IPS-18a (cell line): Measurements from ENCODE around the gene BCO2.
"Not testable (repeated sequence)": the region's sequence is repeated elsewhere in the genome, so short reads cannot be mapped to it uniquely, and the experiment has no call there.

Source experiments
- H3K27ac ChIP-seq: one replicate; pipeline ENCODE4 v1.5.1; 2013; ENCODE audit warnings: low read length
- H3K27me3 ChIP-seq: one replicate; pipeline ENCODE4 v1.6.1; 2013; ENCODE audit warnings: mild to moderate bottlenecking, low read length; ENCODE audit not compliant: control insufficient read depth, insufficient read depth
- H3K36me3 ChIP-seq: one replicate; pipeline ENCODE4 v1.6.1; 2013; ENCODE audit warnings: low read depth, low read length; ENCODE audit not compliant: control insufficient read depth
- H3K4me1 ChIP-seq: one replicate; pipeline ENCODE4 v1.6.1; 2013; ENCODE audit warnings: low read depth, low read length; ENCODE audit not compliant: control insufficient read depth
- H3K4me3 ChIP-seq: one replicate; pipeline ENCODE4 v1.5.1; 2013; ENCODE audit warnings: low read length
- H3K9ac ChIP-seq: one replicate; pipeline ENCODE4 v1.6.1; 2013; ENCODE audit warnings: mild to moderate bottlenecking, low read length, moderate library complexity
- H3K9me3 ChIP-seq: one replicate; pipeline ENCODE4 v1.6.1; 2013; ENCODE audit warnings: low read depth, low read length; ENCODE audit not compliant: control insufficient read depth

BCO2 gene

DNA sequence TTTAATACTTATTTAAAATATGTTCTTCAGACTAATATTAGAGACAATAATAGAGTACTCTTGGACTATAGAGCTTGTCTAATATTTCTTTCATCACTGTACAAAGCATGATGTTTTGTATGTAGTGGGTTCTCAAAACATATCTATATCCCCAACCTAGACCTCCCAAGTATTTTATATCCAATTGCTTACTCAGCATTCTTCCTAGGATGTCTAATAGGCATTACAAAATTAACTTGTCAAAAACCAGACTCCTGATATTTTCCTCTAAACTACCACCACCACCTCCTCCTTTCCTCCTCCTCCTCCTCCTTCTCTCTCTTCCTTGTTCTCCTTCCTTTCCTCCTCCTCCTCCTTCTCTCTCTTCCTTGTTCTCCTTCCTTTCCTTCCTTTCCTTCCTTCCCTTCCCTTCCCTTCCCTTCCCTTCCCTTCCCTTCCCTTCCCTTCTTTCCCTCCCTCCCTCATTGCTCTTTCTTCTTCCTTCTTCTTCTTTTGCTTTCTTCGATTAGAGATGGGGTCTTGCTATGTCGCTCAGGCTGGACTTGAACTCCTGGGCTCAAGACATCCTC, 21.3 kb downstream of the BCO2 start:
- Histone ChIP-seq H3K9me3 (no peaks in the 10 kb centered on the region), H3K27me3 (no peaks in the 10 kb centered on the region), H3K4me3 (no peak overlapping the region), H3K36me3 (no peaks in the 10 kb centered on the region), H3K27ac (no peak overlapping the region), H3K9ac (no peak overlapping the region), H3K4me1 (no peaks in the 10 kb centered on the region)

GRCh38 chr11:112199101-112199500, 23.8 kb downstream of the BCO2 start:
- H3K27ac ChIP-seq, H3K9me3 ChIP-seq, H3K4me1 ChIP-seq, H3K36me3 ChIP-seq, H3K9ac ChIP-seq, H3K4me3 ChIP-seq, H3K27me3 ChIP-seq: not testable (repeated sequence)

GRCh38 chr11:112200252-112200651, 24.9 kb downstream of the BCO2 start:
- no peak overlapping the region for H3K4me3 ChIP-seq
- H3K27ac ChIP-seq = no peak overlapping the region
- H3K36me3 ChIP-seq = no peaks in the 10 kb centered on the region
- H3K4me1 ChIP-seq = no peaks in the 10 kb centered on the region
- H3K9ac ChIP-seq = no peak overlapping the region
- H3K9me3 ChIP-seq = no peaks in the 10 kb centered on the region
- H3K27me3 ChIP-seq = no peaks in the 10 kb centered on the region

DNA sequence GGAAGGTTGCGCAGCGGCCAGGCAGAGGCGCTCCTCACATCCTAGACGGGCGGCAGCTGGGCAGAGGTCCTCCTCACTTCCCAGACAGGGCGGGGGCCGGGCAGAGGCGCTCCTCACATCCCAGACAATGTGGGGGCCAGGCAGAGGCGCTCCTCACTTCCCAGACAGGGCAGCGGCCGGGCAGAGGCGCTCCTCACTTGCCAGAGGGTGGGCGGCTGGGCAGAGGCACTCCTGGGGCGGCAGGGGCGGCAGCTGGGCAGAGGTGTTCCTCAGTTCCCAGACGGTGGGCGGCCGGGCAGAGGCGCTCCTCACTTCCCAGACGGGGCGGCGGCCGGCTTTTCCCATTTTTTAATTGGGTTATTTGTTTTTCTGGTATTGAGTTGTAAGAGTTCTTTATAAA, 30.8 kb downstream of the BCO2 start:
- H3K36me3 ChIP-seq = no peaks in the 10 kb centered on the region
- H3K9me3 ChIP-seq = no peaks in the 10 kb centered on the region
- no peak overlapping the region for H3K27ac ChIP-seq
- H3K27me3 ChIP-seq = no peaks in the 10 kb centered on the region
- H3K9ac ChIP-seq = no peak overlapping the region
- no peak overlapping the region for H3K4me3 ChIP-seq
- no peaks in the 10 kb centered on the region for H3K4me1 ChIP-seq

- H3K9me3 ChIP-seq = no peaks in the 10 kb centered on the region
- H3K4me3 ChIP-seq = no peak overlapping the region
- H3K4me1 ChIP-seq = no peaks in the 10 kb centered on the region
- H3K9ac ChIP-seq = no peak overlapping the region
- H3K27me3 ChIP-seq = no peaks in the 10 kb centered on the region
- H3K36me3 ChIP-seq = no peaks in the 10 kb centered on the region
- no peak overlapping the region for H3K27ac ChIP-seq
These were observed 35.6 kb downstream of the BCO2 start for GRCh38 chr11:112210890-112211289.

GRCh38 chr11:112211536-112211935, 36.2 kb downstream of the BCO2 start:
- Histone ChIP-seq H3K27ac (no peak overlapping the region), H3K4me3 (no peak overlapping the region), H3K9me3 (no peaks in the 10 kb centered on the region), H3K27me3 (no peaks in the 10 kb centered on the region), H3K36me3 (no peaks in the 10 kb centered on the region), H3K4me1 (no peaks in the 10 kb centered on the region), H3K9ac (no peak overlapping the region)

DNA sequence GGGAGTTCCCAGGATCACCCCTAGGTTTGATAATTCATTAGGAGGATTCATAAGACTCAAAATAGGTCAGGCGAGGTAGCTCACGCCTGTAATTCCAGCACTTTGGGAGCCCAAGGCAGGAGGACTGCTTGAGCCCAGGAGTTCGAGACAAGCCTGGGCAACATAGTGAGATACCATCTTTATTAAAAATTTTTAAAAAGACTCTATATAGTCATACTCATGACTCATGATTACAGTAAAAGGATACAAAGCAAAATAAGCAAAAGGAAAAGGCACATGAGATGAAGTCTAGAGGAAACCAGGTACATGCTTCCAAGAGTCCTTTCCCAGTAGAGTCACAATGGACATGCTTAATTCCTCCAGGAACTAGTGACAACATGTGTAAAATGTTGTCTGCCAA, 37.0 kb downstream of the BCO2 start:
- H3K4me3 ChIP-seq = no peak overlapping the region
- H3K4me1 ChIP-seq = no peaks in the 10 kb centered on the region
- H3K27me3 ChIP-seq = no peaks in the 10 kb centered on the region
- H3K27ac ChIP-seq = no peak overlapping the region
- H3K9ac ChIP-seq = no peak overlapping the region
- no peaks in the 10 kb centered on the region for H3K36me3 ChIP-seq
- H3K9me3 ChIP-seq = no peaks in the 10 kb centered on the region

DNA sequence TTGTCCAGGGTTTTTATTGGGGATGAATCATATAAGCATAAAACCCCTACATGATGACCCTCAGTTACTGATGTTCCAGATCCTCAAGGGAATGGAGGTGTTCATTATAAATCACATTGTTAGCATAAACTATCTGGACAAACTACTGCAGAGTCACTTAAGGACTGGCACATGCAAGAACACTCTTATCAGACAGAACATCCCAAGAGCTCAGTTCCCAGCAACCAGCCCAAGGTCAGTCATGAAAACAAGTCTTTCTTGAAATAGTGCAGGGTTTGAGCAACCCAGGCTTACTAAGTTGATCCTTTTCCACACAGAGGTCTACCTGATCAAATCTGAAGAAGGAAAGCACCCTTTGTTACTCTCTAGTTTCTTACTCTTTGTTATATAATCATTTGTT, 37.4 kb downstream of the BCO2 start:
- H3K4me1 ChIP-seq = no peaks in the 10 kb centered on the region
- no peak overlapping the region for H3K27ac ChIP-seq
- no peaks in the 10 kb centered on the region for H3K9me3 ChIP-seq
- H3K4me3 ChIP-seq = no peak overlapping the region
- no peaks in the 10 kb centered on the region for H3K27me3 ChIP-seq
- H3K36me3 ChIP-seq = no peaks in the 10 kb centered on the region
- no peak overlapping the region for H3K9ac ChIP-seq

GRCh38 chr11:112213753-112214152, 38.4 kb downstream of the BCO2 start:
- H3K27ac ChIP-seq = no peak overlapping the region

DNA sequence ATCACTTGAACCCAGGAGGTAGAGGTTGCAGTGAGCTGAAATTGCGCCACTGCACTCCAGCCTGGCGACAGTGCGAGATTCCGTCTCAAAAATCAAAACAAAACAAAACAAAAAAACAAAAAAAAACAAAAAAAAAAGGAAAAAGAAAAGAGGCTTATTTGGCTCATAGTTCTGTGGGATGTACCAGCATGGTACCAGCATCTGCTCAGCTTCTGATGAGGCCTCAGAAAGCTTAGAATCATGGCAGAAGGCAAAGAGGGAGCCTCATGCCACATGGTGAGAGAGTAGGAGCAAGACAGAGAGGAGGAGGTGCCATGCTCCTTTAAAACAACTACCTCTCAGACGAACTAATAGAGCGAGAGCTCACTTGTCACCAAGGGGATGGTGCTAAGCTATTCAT, 40.3 kb downstream of the BCO2 start:
- H3K27me3 ChIP-seq = no peaks in the 10 kb centered on the region
- H3K9ac ChIP-seq = no peak overlapping the region
- H3K4me1 ChIP-seq = no peaks in the 10 kb centered on the region
- no peaks in the 10 kb centered on the region for H3K9me3 ChIP-seq
- H3K36me3 ChIP-seq = no peaks in the 10 kb centered on the region
- no peak overlapping the region for H3K27ac ChIP-seq
- no peak overlapping the region for H3K4me3 ChIP-seq

More at GRCh38 chr11:112213753-112214152, 38.4 kb downstream of the BCO2 start:
- Histone ChIP-seq H3K9ac (no peak overlapping the region), H3K4me1 (no peaks in the 10 kb centered on the region), H3K27me3 (no peaks in the 10 kb centered on the region), H3K36me3 (no peaks in the 10 kb centered on the region), H3K9me3 (no peaks in the 10 kb centered on the region), H3K4me3 (no peak overlapping the region)

DNA sequence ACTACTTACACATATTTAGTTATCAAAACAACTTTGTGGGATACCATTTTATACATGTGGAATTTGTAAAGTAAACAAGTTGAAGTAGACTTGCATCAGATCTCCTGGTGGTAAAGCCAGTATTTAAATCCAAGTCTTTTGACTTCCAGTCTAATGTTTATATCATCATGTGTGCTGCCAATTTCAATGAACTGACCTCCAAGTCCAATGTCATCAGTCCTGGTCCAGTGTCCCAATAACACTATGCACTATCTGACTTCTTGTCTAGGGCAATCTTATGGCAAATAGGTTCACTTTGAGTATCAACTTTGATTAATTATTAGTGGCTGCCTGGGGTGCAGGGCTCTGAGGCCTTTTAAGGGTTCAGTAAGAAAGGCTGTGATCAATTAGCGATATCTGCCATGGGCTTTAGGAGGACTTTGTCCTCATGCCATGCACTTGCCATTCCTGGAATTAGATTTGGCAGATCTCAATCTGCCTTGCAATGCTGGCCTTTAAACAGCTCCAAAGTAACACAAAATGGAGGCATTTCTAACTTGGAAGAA, 41.3 kb downstream of the BCO2 start:
- no peaks in the 10 kb centered on the region for H3K9me3 ChIP-seq
- H3K36me3 ChIP-seq = no peaks in the 10 kb centered on the region
- H3K9ac ChIP-seq = no peak overlapping the region
- no peak overlapping the region for H3K4me3 ChIP-seq
- H3K27ac ChIP-seq = no peak overlapping the region
- H3K4me1 ChIP-seq = no peaks in the 10 kb centered on the region
- H3K27me3 ChIP-seq = no peaks in the 10 kb centered on the region

GRCh38 chr11:112219476-112220232, 44.3 kb downstream of the BCO2 start:
- Histone ChIP-seq H3K4me3 (no peak overlapping the region), H3K27ac (no peak overlapping the region), H3K9ac (no peak overlapping the region), H3K9me3 (no peaks in the 10 kb centered on the region), H3K4me1 (no peaks in the 10 kb centered on the region), H3K27me3 (peaks cover 11% of the 10 kb centered on the region), H3K36me3 (no peaks in the 10 kb centered on the region)
